ENCODE results near the gene PIK3R6. TPM values are rescaled to one million over a fixed set of nuclear protein-coding genes. Genes with fewer than 3 reads are reported as not detected.

The PIK3R6 gene
- total RNA-seq, 4 donors from 2014 or later = 1.5 to 2.2 (median 2.0) TPM

DNA sequence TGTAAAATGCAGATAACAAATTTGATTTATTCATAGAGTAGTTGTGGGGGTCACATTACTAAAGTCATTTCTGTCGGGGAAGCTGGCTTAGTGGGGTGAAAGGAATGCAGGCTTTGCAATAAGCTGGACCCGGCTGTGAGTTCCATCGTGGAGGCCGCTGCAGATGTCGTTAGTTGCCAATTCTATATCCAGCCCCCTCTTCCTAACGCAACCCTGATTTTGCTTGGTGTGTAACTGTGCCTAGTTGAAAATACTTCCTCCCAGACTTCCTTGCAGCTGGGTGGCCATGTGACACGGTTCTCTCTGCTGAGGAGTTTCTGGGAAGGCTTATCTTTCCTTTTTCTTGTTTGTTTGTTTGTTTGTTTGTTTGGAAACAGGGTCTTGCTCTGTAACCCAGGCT lies 72.8 kb downstream of the PIK3R6 start:
- no peak for ATAC-seq
- Histone ChIP-seq H3K4me3 (no peak overlapping the region), H3K27ac (no peak overlapping the region), H3K4me1 (peaks cover 0 to 6% (median 0%) of the 10 kb centered on the region in 3 donors), H3K9me3 (peaks cover 0 to 10% (median 0%) of the 10 kb centered on the region in 3 donors), H3K27me3 (peaks cover 29% of the 10 kb centered on the region), H3K36me3 (no peaks in the 10 kb centered on the region)
- no peak for TF ChIP-seq POLR2A (IDR thresholded peaks at IDR 0.05)
- TF ChIP-seq, protein P1, sequence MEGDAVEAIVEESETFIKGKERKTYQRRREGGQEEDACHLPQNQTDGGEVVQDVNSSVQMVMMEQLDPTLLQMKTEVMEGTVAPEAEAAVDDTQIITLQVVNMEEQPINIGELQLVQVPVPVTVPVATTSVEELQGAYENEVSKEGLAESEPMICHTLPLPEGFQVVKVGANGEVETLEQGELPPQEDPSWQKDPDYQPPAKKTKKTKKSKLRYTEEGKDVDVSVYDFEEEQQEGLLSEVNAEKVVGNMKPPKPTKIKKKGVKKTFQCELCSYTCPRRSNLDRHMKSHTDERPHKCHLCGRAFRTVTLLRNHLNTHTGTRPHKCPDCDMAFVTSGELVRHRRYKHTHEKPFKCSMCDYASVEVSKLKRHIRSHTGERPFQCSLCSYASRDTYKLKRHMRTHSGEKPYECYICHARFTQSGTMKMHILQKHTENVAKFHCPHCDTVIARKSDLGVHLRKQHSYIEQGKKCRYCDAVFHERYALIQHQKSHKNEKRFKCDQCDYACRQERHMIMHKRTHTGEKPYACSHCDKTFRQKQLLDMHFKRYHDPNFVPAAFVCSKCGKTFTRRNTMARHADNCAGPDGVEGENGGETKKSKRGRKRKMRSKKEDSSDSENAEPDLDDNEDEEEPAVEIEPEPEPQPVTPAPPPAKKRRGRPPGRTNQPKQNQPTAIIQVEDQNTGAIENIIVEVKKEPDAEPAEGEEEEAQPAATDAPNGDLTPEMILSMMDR (IDR thresholded peaks at IDR 0.05) = no peak
- TF ChIP-seq POLR2AphosphoS5 (IDR thresholded peaks at IDR 0.05) = no peak
- TF ChIP-seq EP300 (IDR thresholded peaks at IDR 0.05) = no peak
- WGBS, 2 donors (ENCODE audit: low coverage in 1 of 2) = 48 to 51% methylated on average over 6 to 7 of the region's 7 CpGs

DNA sequence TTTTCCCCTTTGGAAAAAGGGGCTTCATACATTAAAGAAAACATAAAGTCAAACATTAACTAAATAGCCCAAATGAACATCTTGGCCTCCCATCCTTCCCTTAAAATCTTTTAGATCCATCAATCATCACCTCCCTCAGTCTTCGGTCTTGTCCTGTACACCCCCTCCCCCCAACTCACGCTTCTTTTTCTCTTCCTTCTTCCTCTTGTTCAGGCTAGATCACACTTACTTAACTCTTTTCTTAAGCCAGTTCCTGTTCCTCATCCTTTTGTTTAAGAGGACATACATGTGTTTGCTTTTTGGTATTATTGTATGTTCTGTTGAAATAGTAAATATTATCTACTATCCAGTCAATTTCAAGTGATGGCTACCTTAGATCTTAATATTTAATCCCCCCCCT lies 73.8 kb downstream of the PIK3R6 start:
- Histone ChIP-seq H3K9me3 (peaks cover 0 to 10% (median 0%) of the 10 kb centered on the region in 3 donors), H3K36me3 (no peaks in the 10 kb centered on the region), H3K27ac (no peak overlapping the region), H3K4me1 (no peaks in the 10 kb centered on the region), H3K4me3 (no peak overlapping the region), H3K27me3 (peaks cover 19% of the 10 kb centered on the region)
- TF ChIP-seq, protein P1 (IDR thresholded peaks at IDR 0.05) = no peak
- TF ChIP-seq POLR2A (IDR thresholded peaks at IDR 0.05) (no peak), EP300 (IDR thresholded peaks at IDR 0.05) (no peak), POLR2AphosphoS5 (IDR thresholded peaks at IDR 0.05) (no peak)
- no peak for ATAC-seq
- WGBS, 2 donors (ENCODE audit: low coverage in 1 of 2) = 47 to 80% methylated on average over 1 to 2 of the region's 2 CpGs

DNA sequence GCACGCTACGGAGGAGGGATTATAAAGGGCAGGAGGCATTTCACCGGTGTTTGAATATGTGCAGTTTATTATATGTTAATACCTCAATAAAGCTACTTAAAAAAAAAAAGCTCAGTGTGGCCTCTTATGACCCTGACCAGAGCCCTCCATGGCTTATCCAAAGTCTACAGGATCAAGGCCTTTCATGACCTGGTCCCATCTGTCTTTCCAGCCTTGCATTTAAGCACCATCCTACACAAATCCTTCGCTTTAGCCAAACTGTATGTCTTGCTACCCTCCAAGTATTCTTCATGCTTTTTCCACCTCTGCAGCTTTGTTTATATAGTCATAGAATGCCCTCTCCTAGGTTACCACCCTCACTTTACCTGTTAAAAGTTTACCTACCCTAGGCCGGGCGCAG lies 74.8 kb downstream of the PIK3R6 start:
- WGBS, 2 donors (ENCODE audit: low coverage in 1 of 2) = 75 to 92% methylated on average over 4 to 5 of the region's 6 CpGs
- H3K4me1 ChIP-seq = no peaks in the 10 kb centered on the region
- H3K9me3 ChIP-seq = peaks cover 0 to 10% (median 0%) of the 10 kb centered on the region in 3 donors
- TF ChIP-seq, protein P1 (IDR thresholded peaks at IDR 0.05) = no peak
- no peak for TF ChIP-seq POLR2A (IDR thresholded peaks at IDR 0.05)
- no peak for TF ChIP-seq EP300 (IDR thresholded peaks at IDR 0.05)
- H3K27me3 ChIP-seq = peaks cover 9% of the 10 kb centered on the region
- no peaks in the 10 kb centered on the region for H3K36me3 ChIP-seq
- H3K4me3 ChIP-seq = no peak overlapping the region
- no peak for ATAC-seq
- no peak overlapping the region for H3K27ac ChIP-seq

DNA sequence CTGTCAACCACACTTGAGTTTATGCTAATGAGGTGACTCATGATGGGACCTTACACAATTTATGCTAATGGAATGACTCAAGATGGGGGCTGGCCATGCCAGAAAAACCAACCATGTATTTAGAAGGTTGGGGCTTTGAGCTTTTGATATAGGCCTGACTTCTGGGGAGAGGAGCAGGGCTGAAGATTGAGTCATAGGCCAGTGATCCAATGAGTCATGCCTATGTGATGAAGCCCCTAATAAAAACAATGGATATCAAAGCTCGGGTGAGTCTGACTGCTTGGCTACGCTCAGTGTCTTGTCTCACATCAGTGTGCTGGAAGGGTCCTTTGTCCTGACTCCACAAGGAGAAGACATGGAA lies 75.6 kb downstream of the PIK3R6 start:
- no peak for ATAC-seq
- peaks cover 0 to 10% (median 0%) of the 10 kb centered on the region in 3 donors for H3K9me3 ChIP-seq
- H3K4me3 ChIP-seq = no peak overlapping the region
- no peaks in the 10 kb centered on the region for H3K36me3 ChIP-seq
- H3K27ac ChIP-seq = no peak overlapping the region
- TF ChIP-seq EP300 (IDR thresholded peaks at IDR 0.05) (no peak), POLR2A (IDR thresholded peaks at IDR 0.05) (no peak), POLR2AphosphoS5 (IDR thresholded peaks at IDR 0.05) (no peak)
- TF ChIP-seq, protein P1 (IDR thresholded peaks at IDR 0.05) = no peak
- peaks cover 1% of the 10 kb centered on the region for H3K27me3 ChIP-seq
- no peaks in the 10 kb centered on the region for H3K4me1 ChIP-seq
- 67 to 100% methylated on average over 1 to 2 of the region's 2 CpGs for WGBS, 2 donors (ENCODE audit: low coverage in 1 of 2)

DNA sequence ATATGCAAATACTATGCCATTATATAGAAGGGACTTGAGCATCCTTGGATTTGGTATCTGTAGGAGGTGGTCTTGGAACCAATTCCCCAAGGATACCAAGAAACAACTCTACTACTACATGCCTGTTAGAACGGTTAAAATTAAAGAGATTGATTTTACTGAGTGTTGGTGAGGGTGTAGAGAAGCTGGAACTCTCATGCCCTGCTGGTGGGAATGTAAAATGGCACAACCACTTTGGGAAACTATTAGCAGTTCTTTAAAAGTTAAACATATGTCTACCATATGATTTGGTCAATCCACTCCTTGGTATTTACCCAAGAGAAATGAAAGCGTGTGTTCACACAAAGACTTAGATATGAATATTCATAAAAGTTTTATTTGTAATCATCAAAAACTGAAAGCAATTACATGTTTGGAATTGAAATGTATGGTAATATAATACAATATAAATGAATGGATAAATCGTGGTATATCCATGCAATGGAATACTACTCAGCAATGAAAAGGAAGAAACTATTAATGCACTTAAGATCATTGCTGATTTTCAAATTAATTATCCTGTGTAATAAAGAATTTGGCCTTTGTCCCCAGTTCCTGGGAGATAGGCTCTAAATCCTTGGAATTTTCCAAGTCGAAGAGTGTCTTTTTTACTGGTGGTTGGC lies 76.1 kb downstream of the PIK3R6 start:
- TF ChIP-seq, protein P1 (IDR thresholded peaks at IDR 0.05) = no peak
- TF ChIP-seq POLR2AphosphoS5 (IDR thresholded peaks at IDR 0.05) (no peak), POLR2A (IDR thresholded peaks at IDR 0.05) (no peak), EP300 (IDR thresholded peaks at IDR 0.05) (no peak)
- H3K27me3 ChIP-seq = no peaks in the 10 kb centered on the region
- H3K9me3 ChIP-seq = peaks cover 0 to 10% (median 0%) of the 10 kb centered on the region in 3 donors
- no peaks in the 10 kb centered on the region for H3K4me1 ChIP-seq
- no peaks in the 10 kb centered on the region for H3K36me3 ChIP-seq
- H3K27ac ChIP-seq = no peak overlapping the region
- no peak overlapping the region for H3K4me3 ChIP-seq
- 79 to 95% methylated on average over 4 of the region's 4 CpGs for WGBS, 2 donors (ENCODE audit: low coverage in 1 of 2)
- ATAC-seq = no peak

All from gastroesophageal sphincter (tissue), 4 donors.